ENCODE measurements around the gene MYO7B. TPM values are rescaled to one million over a fixed set of nuclear protein-coding genes. Genes with fewer than 3 reads are reported as not detected.

Gene MYO7B
- total RNA-seq, 1 donor from 2014 or later = 1.7 TPM

DNA sequence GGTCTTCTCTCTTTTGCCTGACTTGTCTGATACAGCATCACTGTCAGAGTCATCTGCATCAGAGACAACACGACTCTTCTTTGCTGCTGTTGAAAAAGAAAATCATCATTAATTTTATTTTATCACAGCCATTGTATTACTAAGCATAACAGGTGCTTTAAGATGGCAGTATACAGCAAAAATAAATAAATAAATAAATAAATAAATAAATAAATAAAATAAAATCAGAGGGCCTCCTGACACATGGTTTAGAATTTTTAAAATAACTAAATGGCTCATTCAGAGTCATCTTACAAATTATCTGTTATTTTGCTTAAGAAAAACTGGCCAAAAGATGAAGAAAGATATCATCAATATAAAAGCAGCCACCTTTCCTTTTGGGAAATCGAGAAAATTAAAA lies 32.0 kb upstream of the MYO7B start:
- Mint-ChIP-seq H3K4me1 (ENCODE audit: unreplicated experiment) (peaks cover 8% of the 10 kb centered on the region), H3K9me3 (no peaks in the 10 kb centered on the region), H3K4me3 (no peak overlapping the region), H3K27ac (no peak overlapping the region), H3K36me3 (peaks cover 40% of the 10 kb centered on the region), H3K27me3 (no peaks in the 10 kb centered on the region)
- no peak for DNase-seq (ENCODE audit: extremely low spot score, unreplicated experiment)
- TF ChIP-seq, protein P1, sequence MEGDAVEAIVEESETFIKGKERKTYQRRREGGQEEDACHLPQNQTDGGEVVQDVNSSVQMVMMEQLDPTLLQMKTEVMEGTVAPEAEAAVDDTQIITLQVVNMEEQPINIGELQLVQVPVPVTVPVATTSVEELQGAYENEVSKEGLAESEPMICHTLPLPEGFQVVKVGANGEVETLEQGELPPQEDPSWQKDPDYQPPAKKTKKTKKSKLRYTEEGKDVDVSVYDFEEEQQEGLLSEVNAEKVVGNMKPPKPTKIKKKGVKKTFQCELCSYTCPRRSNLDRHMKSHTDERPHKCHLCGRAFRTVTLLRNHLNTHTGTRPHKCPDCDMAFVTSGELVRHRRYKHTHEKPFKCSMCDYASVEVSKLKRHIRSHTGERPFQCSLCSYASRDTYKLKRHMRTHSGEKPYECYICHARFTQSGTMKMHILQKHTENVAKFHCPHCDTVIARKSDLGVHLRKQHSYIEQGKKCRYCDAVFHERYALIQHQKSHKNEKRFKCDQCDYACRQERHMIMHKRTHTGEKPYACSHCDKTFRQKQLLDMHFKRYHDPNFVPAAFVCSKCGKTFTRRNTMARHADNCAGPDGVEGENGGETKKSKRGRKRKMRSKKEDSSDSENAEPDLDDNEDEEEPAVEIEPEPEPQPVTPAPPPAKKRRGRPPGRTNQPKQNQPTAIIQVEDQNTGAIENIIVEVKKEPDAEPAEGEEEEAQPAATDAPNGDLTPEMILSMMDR (conservative IDR thresholded peaks at IDR 0.05) = no peak

DNA sequence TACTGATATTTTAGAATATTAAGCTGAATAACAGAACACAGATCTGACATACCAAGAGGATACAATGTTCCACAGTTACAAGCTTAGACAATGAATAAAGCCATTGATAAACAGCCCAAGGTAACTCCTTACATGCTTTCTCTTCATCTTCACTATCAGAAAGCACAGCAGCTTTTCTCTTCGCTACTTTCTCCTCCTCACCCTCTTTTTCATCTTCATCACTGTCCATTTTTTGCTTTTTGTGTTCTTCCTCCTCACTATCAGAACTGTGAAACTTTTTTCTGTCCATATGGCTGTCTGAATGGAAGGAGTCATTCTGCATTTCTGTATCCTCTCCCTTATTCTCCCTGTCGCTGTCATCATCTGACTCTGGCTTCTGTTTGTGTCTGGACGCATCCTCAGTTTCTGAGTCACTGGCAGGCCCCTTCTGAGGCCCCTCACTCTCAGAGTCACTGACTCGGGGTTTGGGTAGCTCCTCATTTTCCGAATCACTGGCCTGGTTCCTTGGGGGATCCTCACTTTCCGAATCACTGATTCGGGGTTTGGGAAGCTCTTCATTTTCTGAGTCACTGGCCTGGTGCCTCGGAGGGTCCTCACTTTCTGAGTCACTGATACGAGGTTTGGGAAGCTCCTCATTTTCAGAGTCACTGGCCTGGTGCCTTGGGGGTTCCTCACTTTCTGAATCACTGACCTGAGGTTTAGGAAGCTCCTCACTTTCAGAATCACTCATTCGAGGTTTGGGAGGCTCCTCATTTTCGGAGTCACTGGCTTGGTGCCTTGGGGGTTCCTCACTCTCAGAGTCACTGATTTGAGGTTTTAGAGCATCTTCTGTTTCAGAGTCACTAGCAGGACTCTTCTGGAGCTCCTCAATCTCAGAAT lies 30.7 kb upstream of the MYO7B start:
- H3K27ac Mint-ChIP-seq = no peak overlapping the region
- H3K9me3 Mint-ChIP-seq = no peaks in the 10 kb centered on the region
- TF ChIP-seq, protein P1 (conservative IDR thresholded peaks at IDR 0.05) = no peak

DNA sequence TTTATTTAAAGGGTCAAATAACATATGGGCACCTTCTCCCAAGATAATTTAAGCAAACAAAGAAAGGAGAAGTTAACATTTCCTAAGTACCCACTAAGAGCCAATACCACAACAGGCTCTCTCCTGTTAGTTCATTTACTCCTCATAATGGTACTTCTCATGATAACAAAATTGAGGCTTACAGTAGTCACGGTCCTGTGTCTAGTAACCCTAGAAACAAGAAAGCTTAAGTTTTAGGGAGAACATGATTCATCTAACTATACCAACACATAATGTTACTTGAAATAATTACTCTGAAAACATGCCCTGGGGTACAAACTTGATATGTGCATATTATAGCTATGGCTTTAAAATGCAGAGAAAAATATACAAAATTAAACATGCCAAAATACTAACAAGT lies 29.0 kb upstream of the MYO7B start:
- Mint-ChIP-seq H3K27me3 (no peaks in the 10 kb centered on the region), H3K27ac (no peak overlapping the region), H3K9me3 (no peaks in the 10 kb centered on the region), H3K4me3 (no peak overlapping the region), H3K4me1 (ENCODE audit: unreplicated experiment) (peaks cover 21% of the 10 kb centered on the region), H3K36me3 (peaks cover 31% of the 10 kb centered on the region)
- TF ChIP-seq, protein P1 (conservative IDR thresholded peaks at IDR 0.05) = no peak
- no peak for DNase-seq (ENCODE audit: extremely low spot score, unreplicated experiment)

More for the DNA sequence above, 30.7 kb upstream of the MYO7B start:
- peaks cover 15% of the 10 kb centered on the region for H3K4me1 Mint-ChIP-seq (ENCODE audit: unreplicated experiment)
- no peak for DNase-seq (ENCODE audit: extremely low spot score, unreplicated experiment)
- peaks cover 40% of the 10 kb centered on the region for H3K36me3 Mint-ChIP-seq
- H3K4me3 Mint-ChIP-seq = no peak overlapping the region
- no peaks in the 10 kb centered on the region for H3K27me3 Mint-ChIP-seq

DNA sequence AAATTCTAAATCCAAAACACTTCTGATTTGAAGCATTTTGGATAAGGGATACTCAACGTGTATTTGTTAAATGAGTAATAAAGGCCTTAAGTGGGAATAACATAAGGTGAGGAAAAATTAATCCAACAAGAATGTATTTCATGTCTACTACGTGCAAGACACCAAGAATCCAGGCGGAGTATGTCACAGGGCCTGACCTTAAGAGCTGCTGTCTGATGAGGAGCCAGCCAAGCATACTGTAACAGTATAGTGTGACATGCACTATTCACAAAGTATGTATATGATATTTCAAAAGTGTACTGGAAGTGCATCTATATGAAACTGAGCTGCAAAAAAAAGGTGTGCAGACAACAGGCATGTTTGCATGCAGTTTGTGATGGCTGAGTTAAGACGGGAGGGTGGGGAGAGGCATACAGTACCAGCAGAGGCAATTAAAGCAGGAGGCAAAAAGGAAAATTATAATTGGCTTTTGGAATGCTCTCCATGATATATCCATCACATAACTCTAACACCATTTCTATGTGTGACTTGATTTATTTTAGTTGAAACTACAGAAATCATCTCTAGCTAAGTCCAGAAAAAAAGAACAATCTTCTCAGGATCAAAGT lies 27.4 kb upstream of the MYO7B start:
- Mint-ChIP-seq H3K27ac (peak overlapping the region; percentile 29), H3K4me1 (ENCODE audit: unreplicated experiment) (peaks cover 21% of the 10 kb centered on the region), H3K4me3 (no peak overlapping the region), H3K36me3 (peaks cover 16% of the 10 kb centered on the region), H3K9me3 (no peaks in the 10 kb centered on the region), H3K27me3 (no peaks in the 10 kb centered on the region)
- DNase-seq (ENCODE audit: extremely low spot score, unreplicated experiment) = no peak
- TF ChIP-seq, protein P1 (conservative IDR thresholded peaks at IDR 0.05) = no peak

DNA sequence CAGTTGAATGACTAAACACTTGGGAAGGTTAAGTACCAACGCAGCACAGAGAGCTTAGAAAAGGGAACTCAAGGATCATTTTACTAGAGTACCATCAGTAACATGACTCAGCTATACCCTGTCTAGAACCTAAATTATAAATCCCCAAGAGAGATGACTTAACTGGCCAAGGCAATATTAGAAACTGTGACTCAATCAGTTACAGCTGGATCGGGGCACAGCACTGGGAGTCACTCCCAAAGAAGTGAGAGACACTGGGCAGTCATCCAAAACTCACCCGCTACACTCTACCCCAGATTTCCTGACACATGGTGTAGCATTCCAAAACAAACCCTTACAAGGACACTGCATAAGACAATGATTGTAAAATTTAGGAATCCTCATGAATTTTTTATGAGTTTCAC lies 26.9 kb upstream of the MYO7B start:
- peaks cover 13% of the 10 kb centered on the region for H3K36me3 Mint-ChIP-seq
- peak overlapping the region; percentile 29 for H3K27ac Mint-ChIP-seq
- TF ChIP-seq, protein P1 (conservative IDR thresholded peaks at IDR 0.05) = no peak
- DNase-seq (ENCODE audit: extremely low spot score, unreplicated experiment) = no peak
- no peaks in the 10 kb centered on the region for H3K27me3 Mint-ChIP-seq
- H3K9me3 Mint-ChIP-seq = no peaks in the 10 kb centered on the region
- H3K4me1 Mint-ChIP-seq (ENCODE audit: unreplicated experiment) = peaks cover 21% of the 10 kb centered on the region
- no peak overlapping the region for H3K4me3 Mint-ChIP-seq
